H9 (cell line): ENCODE results near the gene NCS1. TPM values are rescaled to one million over a fixed set of nuclear protein-coding genes. Genes with fewer than 3 reads are reported as not detected.

Experiments used
- DNase-seq: peaks from one replicate; pipeline ENCODE4 v3.0.0-alpha.2; 2017
- H2AFZ ChIP-seq: one replicate; pipeline ENCODE4 v1.6.1; 2013; ENCODE audit warnings: mild to moderate bottlenecking, low read length, control low read depth, moderate library complexity
- H2AK5ac ChIP-seq: 2 replicates; pipeline ENCODE4 v1.6.1; 2013; ENCODE audit warnings: low read length, control low read depth, mixed read lengths; ENCODE audit not compliant: insufficient read length
- H2BK120ac ChIP-seq: one replicate; pipeline ENCODE4 v1.6.1; 2013; ENCODE audit warnings: low read depth, mild to moderate bottlenecking, low read length, control low read depth, inconsistent platforms; ENCODE audit not compliant: poor library complexity, severe bottlenecking
- H2BK12ac ChIP-seq: 2 replicates; pipeline ENCODE4 v1.6.1; 2013; ENCODE audit warnings: low read length, control low read depth, mixed read lengths, low read depth; ENCODE audit not compliant: insufficient read length
- H2BK15ac ChIP-seq: 2 replicates; pipeline ENCODE4 v1.6.1; 2013; ENCODE audit warnings: low read depth, low read length, control low read depth
- H2BK20ac ChIP-seq: one replicate; pipeline ENCODE4 v1.6.1; 2013; ENCODE audit warnings: low read depth, mild to moderate bottlenecking, low read length, control low read depth, inconsistent platforms; ENCODE audit not compliant: poor library complexity, severe bottlenecking
- H2BK5ac ChIP-seq: 2 replicates; pipeline ENCODE4 v1.6.1; 2013; ENCODE audit warnings: low read length, control low read depth, mixed read lengths; ENCODE audit not compliant: insufficient read length
- H3K14ac ChIP-seq: 2 replicates; pipeline ENCODE4 v1.6.1; 2013; ENCODE audit warnings: low read length, control low read depth; ENCODE audit not compliant: insufficient read depth
- H3K18ac ChIP-seq: 2 replicates; pipeline ENCODE4 v1.6.1; 2013; ENCODE audit warnings: low read depth, mild to moderate bottlenecking, mixed read lengths, low read length, control low read depth; ENCODE audit not compliant: insufficient read length
- H3K23ac ChIP-seq: 2 replicates; pipeline ENCODE4 v1.6.1; 2013; ENCODE audit warnings: low read length, control low read depth, mixed read lengths, low read depth; ENCODE audit not compliant: insufficient read length
- H3K23me2 ChIP-seq: 2 replicates; pipeline ENCODE4 v1.6.1; 2013; ENCODE audit warnings: low read depth, mild to moderate bottlenecking, mixed read lengths, low read length, control low read depth; ENCODE audit not compliant: insufficient read length, poor library complexity, severe bottlenecking
- H3K27ac ChIP-seq: 2 replicates; pipeline ENCODE4 v1.5.1; 2013; ENCODE audit warnings: low read length, control low read depth, mixed read lengths, low read depth; ENCODE audit not compliant: insufficient read length
- H3K27me3 ChIP-seq: 2 replicates; pipeline ENCODE4 v1.6.1; 2013; ENCODE audit warnings: low read length, control low read depth, inconsistent platforms; ENCODE audit not compliant: insufficient read depth
- H3K4ac ChIP-seq: 2 replicates; pipeline ENCODE4 v1.6.1; 2013; ENCODE audit warnings: low read depth, mild to moderate bottlenecking, control low read depth, inconsistent platforms, low read length, moderate library complexity
- H3K4me1 ChIP-seq: 2 replicates; pipeline ENCODE4 v1.6.1; 2013; ENCODE audit warnings: low read length, control low read depth, inconsistent platforms; ENCODE audit not compliant: insufficient read depth
- H3K4me2 ChIP-seq: 2 replicates; pipeline ENCODE4 v1.6.1; 2013; ENCODE audit warnings: low read length, control low read depth, mixed read lengths; ENCODE audit not compliant: insufficient read length, insufficient read depth
- H3K56ac ChIP-seq: 2 replicates; pipeline ENCODE4 v1.6.1; 2013; ENCODE audit warnings: low read depth, mild to moderate bottlenecking, mixed read lengths, low read length, control low read depth; ENCODE audit not compliant: insufficient read length
- H3K79me1 ChIP-seq: 2 replicates; pipeline ENCODE4 v1.6.1; 2013; ENCODE audit warnings: low read depth, mild to moderate bottlenecking, moderate library complexity, low read length, control low read depth, inconsistent platforms; ENCODE audit not compliant: insufficient read depth, poor library complexity, severe bottlenecking
- H3K79me2 ChIP-seq: 2 replicates; pipeline ENCODE4 v1.6.1; 2013; ENCODE audit warnings: low read length, control low read depth, inconsistent platforms; ENCODE audit not compliant: insufficient read depth
- H3K9ac ChIP-seq: 2 replicates; pipeline ENCODE4 v1.6.1; 2013; ENCODE audit warnings: low read length, control low read depth, mixed read lengths; ENCODE audit not compliant: insufficient read length; ENCODE audit errors: extremely low read depth
- H3K9me3 ChIP-seq: one replicate; pipeline ENCODE4 v1.6.1; 2013; ENCODE audit warnings: low read depth, low read length, inconsistent platforms; ENCODE audit not compliant: control insufficient read depth
- H3T11ph ChIP-seq: one replicate; pipeline ENCODE4 v1.6.1; 2013; ENCODE audit warnings: mild to moderate bottlenecking, low read length, control low read depth, inconsistent platforms
- H4K20me1 ChIP-seq: one replicate; pipeline ENCODE4 v1.6.1; 2013; ENCODE audit not compliant: control insufficient read depth, insufficient read length, insufficient read depth
- H4K5ac ChIP-seq: 2 replicates; pipeline ENCODE4 v1.6.1; 2013; ENCODE audit warnings: low read depth, mild to moderate bottlenecking, mixed read lengths, low read length, control low read depth; ENCODE audit not compliant: insufficient read length
- H4K8ac ChIP-seq: replicated peaks from 2 replicates; pipeline ENCODE4 v1.6.1; 2013; ENCODE audit warnings: low read length, control low read depth, mixed read lengths, low read depth; ENCODE audit not compliant: insufficient read length
- H4K91ac ChIP-seq: 2 replicates; pipeline ENCODE4 v1.6.1; 2013; ENCODE audit warnings: low read depth, mild to moderate bottlenecking, moderate library complexity, mixed read lengths, low read length, control low read depth; ENCODE audit not compliant: insufficient read length
- H3K27ac Mint-ChIP-seq, 3 experiments: 2 replicates in 2 of 3; 3 replicates in 1 of 3; pipeline ENCODE4 v1.8.0; 2020 to 2021; ENCODE audit warnings: mixed read lengths in 3 of 3, mild to moderate bottlenecking in 1 of 3, moderate library complexity in 1 of 3
- H3K27me3 Mint-ChIP-seq: 2 replicates; pipeline ENCODE4 v1.8.0; 2021; ENCODE audit warnings: low read depth, mild to moderate bottlenecking, moderate library complexity, mixed read lengths
- H3K36me3 Mint-ChIP-seq, 3 experiments: 2 replicates in 2 of 3; 3 replicates in 1 of 3; pipeline ENCODE4 v1.8.0; 2020 to 2021; ENCODE audit warnings: low read depth in 3 of 3, mixed read lengths in 3 of 3; ENCODE audit not compliant: insufficient read depth in 1 of 3
- H3K4me1 Mint-ChIP-seq, 2 experiments: 2 replicates each; pipeline ENCODE4 v1.8.0; 2020; ENCODE audit warnings: mixed read lengths in 2 of 2
- H3K4me3 Mint-ChIP-seq, 2 experiments: 2 replicates in 1 of 2; 3 replicates in 1 of 2; pipeline ENCODE4 v1.8.0; 2020 to 2021; ENCODE audit warnings: mild to moderate bottlenecking in 2 of 2, mixed read lengths in 2 of 2, moderate library complexity in 1 of 2
- H3K9me3 Mint-ChIP-seq, 2 experiments: 2 replicates in 1 of 2; 3 replicates in 1 of 2; pipeline ENCODE4 v1.8.0; 2020; ENCODE audit warnings: mild to moderate bottlenecking in 2 of 2, mixed read lengths in 2 of 2, moderate library complexity in 1 of 2
- CTCF ChIP-seq: fragments of 200-600 bp; sonication (generic); conservative IDR thresholded peaks from 3 replicates; pipeline ENCODE4 v1.8.0; 2021; ENCODE audit warnings: antibody characterized with exemption, mild to moderate bottlenecking
- WGBS: extraction: QIAGEN DNeasy Blood & Tissue Kit; methylation state at CpG from one replicate; pipeline ENCODE4 v1.1.7; 2013; ENCODE audit warnings: missing lambda C conversion rate, low lambda C conversion rate, mixed read lengths; ENCODE audit not compliant: insufficient read length; ENCODE audit errors: extremely low coverage; 5-methylcytosine and 5-hydroxymethylcytosine counted together
- total RNA-seq: library from RNA; stranded (reverse); gene quantifications from 2 replicates; pipeline ENCODE4 v1.2.1, GENCODE V29; 2021

NCS1 gene
- total RNA-seq, 1 experiment from 2014 or later, result 38.1 TPM

GRCh38 chr9:130232899-130233586, 60.8 kb downstream of the NCS1 start:
- Histone ChIP-seq H3T11ph (no peak overlapping the region), H4K20me1 (no peaks in the 10 kb centered on the region), H2BK15ac (no peak overlapping the region), H3K4me1 (no peaks in the 10 kb centered on the region), H3K27me3 (no peaks in the 10 kb centered on the region), H4K5ac (no peak overlapping the region), H2AK5ac (no peak overlapping the region), H3K9ac (no peak overlapping the region), H3K4me2 (no peak overlapping the region), H3K56ac (no peak overlapping the region), H3K4ac (no peak overlapping the region), H2BK120ac (no peak overlapping the region), H4K91ac (no peak overlapping the region), H3K79me2 (no peaks in the 10 kb centered on the region), H2BK5ac (no peak overlapping the region), H3K27ac (no peak overlapping the region), H2BK20ac (no peak overlapping the region), H3K23me2 (no peaks in the 10 kb centered on the region), H3K14ac (no peak overlapping the region), H2BK12ac (no peak overlapping the region), H4K8ac (no peak overlapping the region), H3K79me1 (no peaks in the 10 kb centered on the region), H3K18ac (no peak overlapping the region), H2AFZ (no peak overlapping the region), H3K23ac (no peak overlapping the region), H3K9me3 (peaks cover 1% of the 10 kb centered on the region)
- Mint-ChIP-seq H3K27ac (peak overlapping the region in 1 of 3 experiments; percentile 62; a peak in 2 of 7 replicates), H3K9me3 (no peaks in the 10 kb centered on the region; a peak in 2 of 5 replicates), H3K27me3 (no peaks in the 10 kb centered on the region), H3K4me3 (no peak overlapping the region), H3K4me1 (peaks cover 6 to 22% of the 10 kb centered on the region in 2 experiments), H3K36me3 (peaks cover 16 to 28% (median 23%) of the 10 kb centered on the region in 3 experiments; a peak in 6 of 7 replicates)
- no peak for TF ChIP-seq CTCF
- WGBS, result no CpG with 5 or more reads among the region's 27 CpGs
- peak; percentile 24 for DNase-seq
